ENCODE results near the gene KDM2B.

DNA sequence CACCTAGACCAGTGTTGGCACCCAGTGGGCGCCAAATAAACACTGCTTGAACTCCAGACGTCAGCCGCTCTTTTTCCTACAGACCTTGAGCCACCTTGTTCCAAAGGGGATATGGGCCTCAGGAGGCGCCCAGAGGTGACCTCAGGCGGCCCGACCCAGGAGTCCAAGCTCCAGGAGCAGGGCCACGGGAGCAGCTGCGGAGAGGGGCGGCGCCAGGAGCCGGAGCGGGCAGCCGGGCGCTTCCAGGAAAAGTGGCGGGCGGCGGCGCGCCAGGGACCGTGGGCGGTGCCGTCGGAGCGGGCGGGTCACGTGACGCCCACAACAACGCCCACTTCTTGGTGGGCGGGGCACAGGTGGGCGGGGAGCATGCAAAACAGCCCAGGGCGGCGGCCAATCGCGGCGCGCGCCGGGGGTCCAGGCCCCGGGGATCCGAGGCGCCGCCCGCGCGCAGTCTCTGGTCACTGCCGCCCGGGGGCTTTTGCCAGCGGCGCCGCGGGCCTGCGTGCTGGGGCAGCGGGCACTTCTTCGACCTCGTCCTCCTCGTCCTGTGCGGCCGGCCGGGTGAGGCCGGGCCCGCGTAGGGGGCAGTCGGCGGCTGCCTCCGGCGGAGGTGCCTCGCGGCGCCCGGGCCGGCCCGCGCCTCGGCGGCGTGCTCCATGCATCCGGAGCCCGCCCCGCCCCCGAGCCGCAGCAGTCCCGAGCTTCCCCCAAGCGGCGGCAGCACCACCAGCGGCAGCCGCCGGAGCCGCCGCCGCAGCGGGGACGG lies 45.4 kb upstream of the KDM2B start, which contains the start of gene ORAI1:
- TF ChIP-seq, protein P1, sequence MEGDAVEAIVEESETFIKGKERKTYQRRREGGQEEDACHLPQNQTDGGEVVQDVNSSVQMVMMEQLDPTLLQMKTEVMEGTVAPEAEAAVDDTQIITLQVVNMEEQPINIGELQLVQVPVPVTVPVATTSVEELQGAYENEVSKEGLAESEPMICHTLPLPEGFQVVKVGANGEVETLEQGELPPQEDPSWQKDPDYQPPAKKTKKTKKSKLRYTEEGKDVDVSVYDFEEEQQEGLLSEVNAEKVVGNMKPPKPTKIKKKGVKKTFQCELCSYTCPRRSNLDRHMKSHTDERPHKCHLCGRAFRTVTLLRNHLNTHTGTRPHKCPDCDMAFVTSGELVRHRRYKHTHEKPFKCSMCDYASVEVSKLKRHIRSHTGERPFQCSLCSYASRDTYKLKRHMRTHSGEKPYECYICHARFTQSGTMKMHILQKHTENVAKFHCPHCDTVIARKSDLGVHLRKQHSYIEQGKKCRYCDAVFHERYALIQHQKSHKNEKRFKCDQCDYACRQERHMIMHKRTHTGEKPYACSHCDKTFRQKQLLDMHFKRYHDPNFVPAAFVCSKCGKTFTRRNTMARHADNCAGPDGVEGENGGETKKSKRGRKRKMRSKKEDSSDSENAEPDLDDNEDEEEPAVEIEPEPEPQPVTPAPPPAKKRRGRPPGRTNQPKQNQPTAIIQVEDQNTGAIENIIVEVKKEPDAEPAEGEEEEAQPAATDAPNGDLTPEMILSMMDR (IDR thresholded peaks at IDR 0.05), result peak in 2 of 3 experiments; percentile 10 to 26
- peak; percentile 82 for TF ChIP-seq POLR2A (IDR thresholded peaks at IDR 0.05)
